Measurements from ENCODE around the gene PDZD2. TPM values are rescaled to one million over a fixed set of nuclear protein-coding genes. Genes with fewer than 3 reads are reported as not detected.

The PDZD2 gene
- total RNA-seq, 1 donor from 2014 or later: 4.3 TPM

- no peak for DNase-seq (ENCODE audit: extremely low spot score, unreplicated experiment)
- H3K4me1 Mint-ChIP-seq (ENCODE audit: unreplicated experiment): peaks cover 17% of the 10 kb centered on the region
- no peaks in the 10 kb centered on the region for H3K27me3 Mint-ChIP-seq
- H3K36me3 Mint-ChIP-seq: no peaks in the 10 kb centered on the region
- H3K27ac Mint-ChIP-seq: no peak overlapping the region
- no peaks in the 10 kb centered on the region for H3K9me3 Mint-ChIP-seq
- no peak overlapping the region for H3K4me3 Mint-ChIP-seq
- TF ChIP-seq CTCF (conservative IDR thresholded peaks at IDR 0.05): no peak
These were observed 63.8 kb downstream of the PDZD2 start for GRCh38 chr5:31702712-31703111.

- Mint-ChIP-seq H3K36me3 (no peaks in the 10 kb centered on the region), H3K4me3 (no peak overlapping the region), H3K27me3 (no peaks in the 10 kb centered on the region), H3K4me1 (ENCODE audit: unreplicated experiment) (peaks cover 17% of the 10 kb centered on the region), H3K9me3 (no peaks in the 10 kb centered on the region), H3K27ac (no peak overlapping the region)
- no peak for TF ChIP-seq CTCF (conservative IDR thresholded peaks at IDR 0.05)
- DNase-seq (ENCODE audit: extremely low spot score, unreplicated experiment): no peak
These were observed 64.8 kb downstream of the PDZD2 start for GRCh38 chr5:31703757-31704156.

- no peak overlapping the region for H3K4me3 Mint-ChIP-seq
- DNase-seq (ENCODE audit: extremely low spot score, unreplicated experiment): no peak
- TF ChIP-seq CTCF (conservative IDR thresholded peaks at IDR 0.05): no peak
- H3K36me3 Mint-ChIP-seq: no peaks in the 10 kb centered on the region
- H3K27ac Mint-ChIP-seq: no peak overlapping the region
- no peaks in the 10 kb centered on the region for H3K27me3 Mint-ChIP-seq
- H3K9me3 Mint-ChIP-seq: no peaks in the 10 kb centered on the region
- peaks cover 17% of the 10 kb centered on the region for H3K4me1 Mint-ChIP-seq (ENCODE audit: unreplicated experiment)
These were observed 67.3 kb downstream of the PDZD2 start for GRCh38 chr5:31706186-31706585.

- Mint-ChIP-seq H3K27ac (no peak overlapping the region), H3K27me3 (no peaks in the 10 kb centered on the region), H3K9me3 (no peaks in the 10 kb centered on the region), H3K4me1 (ENCODE audit: unreplicated experiment) (peaks cover 6% of the 10 kb centered on the region), H3K36me3 (no peaks in the 10 kb centered on the region), H3K4me3 (no peak overlapping the region)
- no peak for DNase-seq (ENCODE audit: extremely low spot score, unreplicated experiment)
- TF ChIP-seq CTCF (conservative IDR thresholded peaks at IDR 0.05): no peak
These were observed 68.4 kb downstream of the PDZD2 start for GRCh38 chr5:31707329-31707728.

- no peak for TF ChIP-seq CTCF (conservative IDR thresholded peaks at IDR 0.05)
These were observed 69.2 kb downstream of the PDZD2 start for GRCh38 chr5:31708089-31708488.

GRCh38 chr5:31711363-31711762 is 72.4 kb downstream of the PDZD2 start:
- no peaks in the 10 kb centered on the region for H3K4me1 Mint-ChIP-seq (ENCODE audit: unreplicated experiment)

More at GRCh38 chr5:31708089-31708488, 69.2 kb downstream of the PDZD2 start:
- no peak for DNase-seq (ENCODE audit: extremely low spot score, unreplicated experiment)
- Mint-ChIP-seq H3K27ac (no peak overlapping the region), H3K9me3 (no peaks in the 10 kb centered on the region), H3K36me3 (no peaks in the 10 kb centered on the region), H3K4me1 (ENCODE audit: unreplicated experiment) (no peaks in the 10 kb centered on the region), H3K27me3 (no peaks in the 10 kb centered on the region), H3K4me3 (no peak overlapping the region)

More at GRCh38 chr5:31711363-31711762, 72.4 kb downstream of the PDZD2 start:
- Mint-ChIP-seq H3K27ac (no peak overlapping the region), H3K27me3 (no peaks in the 10 kb centered on the region), H3K4me3 (no peak overlapping the region), H3K36me3 (no peaks in the 10 kb centered on the region), H3K9me3 (no peaks in the 10 kb centered on the region)
- TF ChIP-seq CTCF (conservative IDR thresholded peaks at IDR 0.05): no peak
- no peak for DNase-seq (ENCODE audit: extremely low spot score, unreplicated experiment)
